Epithelial cell of esophagus (primary cell): ENCODE results near the gene CD86.
A peak's percentile ranks its signal among the peaks of the same experiment; 100 is the strongest.

Experiments
- DNase-seq: peaks from one replicate; pipeline ENCODE4 v3.0.0; 2010; ENCODE audit warnings: low read depth
- H3K4me3 ChIP-seq: 2 replicates; pipeline ENCODE4 v1.5.1; 2011; ENCODE audit warnings: mild to moderate bottlenecking, low read length, control low read depth
- TF ChIP-seq, protein P1 (sequence below): IDR thresholded peaks from 2 replicates; pipeline ENCODE4 v1.5.1; 2011; ENCODE audit warnings: low read depth, mild to moderate bottlenecking, low read length, control low read depth, inconsistent platforms; ENCODE audit not compliant: insufficient read depth; ENCODE audit errors: missing control alignments

Gene CD86, protein sequence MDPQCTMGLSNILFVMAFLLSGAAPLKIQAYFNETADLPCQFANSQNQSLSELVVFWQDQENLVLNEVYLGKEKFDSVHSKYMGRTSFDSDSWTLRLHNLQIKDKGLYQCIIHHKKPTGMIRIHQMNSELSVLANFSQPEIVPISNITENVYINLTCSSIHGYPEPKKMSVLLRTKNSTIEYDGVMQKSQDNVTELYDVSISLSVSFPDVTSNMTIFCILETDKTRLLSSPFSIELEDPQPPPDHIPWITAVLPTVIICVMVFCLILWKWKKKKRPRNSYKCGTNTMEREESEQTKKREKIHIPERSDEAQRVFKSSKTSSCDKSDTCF

DNA sequence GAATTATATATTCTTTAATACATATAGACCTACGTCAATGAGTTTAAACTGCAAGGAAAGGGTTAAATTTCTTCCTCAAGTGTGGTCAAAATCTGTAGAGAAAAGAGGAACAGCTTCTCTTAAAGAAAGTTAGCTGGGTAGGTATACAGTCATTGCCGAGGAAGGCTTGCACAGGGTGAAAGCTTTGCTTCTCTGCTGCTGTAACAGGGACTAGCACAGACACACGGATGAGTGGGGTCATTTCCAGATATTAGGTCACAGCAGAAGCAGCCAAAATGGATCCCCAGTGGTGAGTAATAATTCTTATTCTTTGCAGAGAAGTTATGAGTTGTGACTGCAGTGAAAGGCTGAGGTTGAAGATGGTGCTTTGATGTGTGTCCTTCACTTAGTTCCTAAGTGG, at the start of gene CD86:
CD86 (plus strand) TSS at position 148 of the 400 bp plus-strand sequence; CDS start at position 276, 128 bp downstream.
- no peak within 1 kb of the TSS for H3K4me3 ChIP-seq
- TF ChIP-seq, protein P1, sequence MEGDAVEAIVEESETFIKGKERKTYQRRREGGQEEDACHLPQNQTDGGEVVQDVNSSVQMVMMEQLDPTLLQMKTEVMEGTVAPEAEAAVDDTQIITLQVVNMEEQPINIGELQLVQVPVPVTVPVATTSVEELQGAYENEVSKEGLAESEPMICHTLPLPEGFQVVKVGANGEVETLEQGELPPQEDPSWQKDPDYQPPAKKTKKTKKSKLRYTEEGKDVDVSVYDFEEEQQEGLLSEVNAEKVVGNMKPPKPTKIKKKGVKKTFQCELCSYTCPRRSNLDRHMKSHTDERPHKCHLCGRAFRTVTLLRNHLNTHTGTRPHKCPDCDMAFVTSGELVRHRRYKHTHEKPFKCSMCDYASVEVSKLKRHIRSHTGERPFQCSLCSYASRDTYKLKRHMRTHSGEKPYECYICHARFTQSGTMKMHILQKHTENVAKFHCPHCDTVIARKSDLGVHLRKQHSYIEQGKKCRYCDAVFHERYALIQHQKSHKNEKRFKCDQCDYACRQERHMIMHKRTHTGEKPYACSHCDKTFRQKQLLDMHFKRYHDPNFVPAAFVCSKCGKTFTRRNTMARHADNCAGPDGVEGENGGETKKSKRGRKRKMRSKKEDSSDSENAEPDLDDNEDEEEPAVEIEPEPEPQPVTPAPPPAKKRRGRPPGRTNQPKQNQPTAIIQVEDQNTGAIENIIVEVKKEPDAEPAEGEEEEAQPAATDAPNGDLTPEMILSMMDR = no peak
- peak; percentile 6 for DNase-seq

DNA sequence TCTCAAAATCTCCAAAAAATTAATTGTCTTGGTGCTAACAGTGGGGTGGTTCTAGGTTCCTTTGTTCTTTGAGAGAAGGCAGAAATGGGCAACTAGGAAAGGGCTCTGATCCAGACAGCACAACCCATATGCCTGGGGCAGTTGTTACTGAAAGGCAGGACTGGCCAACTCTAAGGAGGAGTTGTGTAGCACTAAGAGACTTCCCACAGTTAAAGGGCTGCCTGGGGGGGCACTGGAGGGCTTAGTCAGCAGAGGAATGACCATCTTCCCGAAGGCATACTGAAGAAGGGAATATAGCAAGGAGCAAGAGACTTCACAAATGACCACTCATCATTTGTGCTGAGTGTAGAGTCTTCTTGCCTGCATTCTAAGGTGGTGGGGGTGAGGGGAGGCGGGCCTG, 48.9 kb upstream of the CD86 start:
- TF ChIP-seq, protein P1 = no peak
- no peak for DNase-seq
- H3K4me3 ChIP-seq = no peak overlapping the region

DNA sequence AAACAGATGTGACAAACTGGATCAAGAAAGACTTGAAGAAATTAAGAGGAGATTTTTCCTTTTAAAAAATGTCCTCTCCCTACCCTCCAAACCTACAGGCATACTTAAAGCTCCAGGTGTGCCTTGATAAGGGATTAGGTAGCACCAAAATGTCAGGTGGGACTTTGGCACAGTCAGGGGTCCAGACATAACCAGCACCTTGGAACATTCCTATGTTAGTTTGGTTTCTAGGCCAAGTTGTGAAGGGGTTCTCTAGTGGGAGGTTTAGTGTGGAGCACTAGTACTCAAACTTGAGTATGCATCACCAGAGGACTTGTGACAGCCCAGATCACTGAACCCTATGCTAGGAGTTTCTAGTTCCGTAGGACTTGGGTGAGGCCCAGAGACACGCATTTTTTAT, 47.0 kb upstream of the CD86 start:
- DNase-seq = no peak

DNA sequence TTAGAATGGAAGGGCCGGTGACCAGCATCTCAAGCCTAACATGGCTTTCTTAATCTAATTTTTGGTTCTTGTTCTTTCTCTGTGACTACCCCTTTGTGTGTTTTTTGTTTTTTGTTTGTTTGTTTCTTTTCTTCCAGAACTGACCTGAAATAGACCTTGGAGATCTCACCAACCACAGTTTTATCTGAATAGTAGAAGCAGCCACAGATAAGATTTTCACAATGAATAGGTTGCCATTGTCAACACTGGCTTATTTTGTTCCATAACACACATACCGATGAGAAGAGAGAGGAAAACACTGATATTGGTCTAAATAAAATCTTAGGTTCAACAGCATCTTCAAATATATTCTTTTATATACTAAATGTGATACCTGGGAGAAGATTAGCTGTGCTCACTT, 44.7 kb upstream of the CD86 start:
- DNase-seq = no peak
- TF ChIP-seq, protein P1 = no peak
- H3K4me3 ChIP-seq = no peak overlapping the region

More for the DNA sequence above, 47.0 kb upstream of the CD86 start:
- TF ChIP-seq, protein P1 = no peak
- H3K4me3 ChIP-seq = no peak overlapping the region

DNA sequence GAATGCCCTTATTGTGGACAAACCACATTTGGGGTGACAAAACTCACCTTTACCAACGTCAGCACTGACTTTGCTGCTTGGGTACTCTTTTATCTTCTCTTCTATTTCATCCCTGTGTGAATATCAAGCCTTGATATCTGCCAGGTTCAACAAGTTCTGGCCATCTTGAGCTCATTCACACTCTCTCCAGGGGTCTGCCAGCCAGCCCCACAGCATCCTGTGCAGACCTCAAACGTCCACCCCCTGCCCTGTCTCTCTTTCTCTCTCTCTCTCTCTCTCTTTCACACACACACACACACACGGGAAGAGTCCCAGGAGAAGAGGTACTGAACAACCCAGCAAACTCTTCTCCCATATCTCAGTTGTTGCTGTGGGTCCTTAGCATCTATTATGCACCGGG, 43.8 kb upstream of the CD86 start:
- TF ChIP-seq, protein P1 = no peak
- H3K4me3 ChIP-seq = no peak overlapping the region
- DNase-seq = no peak

DNA sequence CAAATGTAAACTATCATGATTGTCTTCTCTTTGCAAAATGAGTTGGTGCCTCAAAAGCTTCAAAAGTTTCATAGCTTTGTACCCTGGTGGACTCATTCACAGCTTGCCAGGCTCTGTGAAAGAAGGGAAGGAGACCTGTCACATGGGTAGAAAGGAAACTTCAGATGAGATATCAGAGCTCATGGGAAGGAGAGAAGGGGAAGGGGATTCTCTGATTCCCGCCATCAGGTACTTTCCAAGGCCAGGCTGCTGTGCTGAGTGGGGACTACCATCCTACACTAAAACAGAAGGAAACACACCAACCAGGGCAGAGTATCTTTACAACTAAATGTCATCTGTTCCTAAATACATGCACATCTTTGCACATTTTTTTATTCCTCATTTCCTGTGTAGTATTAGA, 42.3 kb upstream of the CD86 start:
- TF ChIP-seq, protein P1 = no peak
- H3K4me3 ChIP-seq = no peak overlapping the region
- no peak for DNase-seq

DNA sequence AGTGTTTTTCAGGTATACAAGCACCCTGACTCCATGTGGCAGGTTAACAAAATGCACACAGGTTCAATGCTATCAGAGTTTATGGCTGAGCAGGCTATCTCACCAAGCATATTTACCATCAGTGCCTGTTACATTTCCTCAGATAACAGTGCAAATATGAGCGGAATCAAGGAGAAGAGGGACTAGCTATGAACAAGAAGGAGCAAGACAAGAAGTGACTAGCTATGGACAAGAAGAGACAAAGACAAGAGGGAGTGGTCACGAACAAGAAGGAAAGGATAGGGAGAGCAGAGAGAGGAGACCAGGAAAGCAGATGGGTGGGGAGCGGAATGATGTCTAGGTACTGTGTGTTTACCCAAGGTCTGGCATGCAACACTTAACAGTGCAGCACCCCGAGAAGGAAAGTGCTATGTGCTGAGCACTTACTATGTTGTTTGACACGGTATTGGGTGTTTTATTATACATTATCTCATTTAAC, 41.7 kb upstream of the CD86 start:
- peak; percentile 86 for DNase-seq
- H3K4me3 ChIP-seq = no peak overlapping the region
- TF ChIP-seq, protein P1 = no peak
